ENCODE results near the gene DNAJA2.

The DNAJA2 gene

DNA sequence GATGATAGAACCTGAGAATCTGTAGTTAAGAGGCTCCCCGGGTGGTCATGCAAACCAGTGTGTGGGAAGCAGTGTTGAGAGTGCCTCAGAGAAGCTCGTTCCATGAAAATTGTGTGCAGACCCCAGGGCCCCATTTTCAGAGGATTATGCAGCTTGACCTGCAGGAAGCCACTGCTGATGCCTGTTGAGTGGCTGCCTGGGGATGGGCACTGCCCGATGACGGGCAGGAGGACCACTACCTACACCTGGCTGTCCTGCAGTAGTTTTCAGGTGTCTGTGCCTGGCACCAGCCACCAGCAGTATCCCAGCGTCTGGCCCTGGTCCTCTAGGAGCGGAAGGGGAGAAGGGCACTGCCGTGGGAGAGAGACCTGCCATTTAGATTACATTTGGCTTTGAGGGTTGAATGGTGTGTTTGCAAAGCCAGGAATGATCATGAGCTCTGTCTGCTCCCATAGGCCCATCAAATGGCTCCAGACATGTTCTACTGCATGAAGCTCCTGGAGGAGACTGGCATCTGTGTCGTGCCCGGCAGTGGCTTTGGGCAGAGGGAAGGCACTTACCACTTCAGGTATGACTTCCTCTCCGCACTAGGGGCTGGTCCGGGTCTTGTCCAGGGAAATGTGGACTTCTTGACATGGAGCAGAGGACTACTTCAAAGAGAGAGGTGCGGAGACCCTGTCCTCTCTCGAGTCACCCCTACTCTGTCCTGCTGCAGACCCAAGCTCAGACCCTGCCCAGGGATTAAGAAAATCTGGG is 46.8 kb downstream of the DNAJA2 start:
- DNase-seq (ENCODE audit: low spot score): no peak

DNA sequence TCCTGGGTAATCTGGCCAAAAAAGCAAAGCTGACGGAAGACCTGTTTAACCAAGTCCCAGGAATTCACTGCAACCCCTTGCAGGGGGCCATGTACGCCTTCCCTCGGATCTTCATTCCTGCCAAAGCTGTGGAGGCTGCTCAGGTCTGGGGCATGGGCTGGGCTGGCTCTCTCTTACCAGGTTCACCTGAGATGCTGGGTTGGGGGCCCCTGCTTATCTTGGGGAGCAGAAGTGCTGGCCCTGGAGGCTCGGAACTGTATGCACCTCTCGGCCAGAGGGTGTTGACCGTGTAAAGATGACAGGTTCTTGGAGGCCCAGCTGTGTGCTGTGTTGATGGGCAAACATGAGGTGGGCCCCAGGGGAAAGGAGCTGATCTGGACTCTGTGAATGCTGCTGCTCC is 49.1 kb downstream of the DNAJA2 start:
- DNase-seq (ENCODE audit: low spot score): no peak

DNA sequence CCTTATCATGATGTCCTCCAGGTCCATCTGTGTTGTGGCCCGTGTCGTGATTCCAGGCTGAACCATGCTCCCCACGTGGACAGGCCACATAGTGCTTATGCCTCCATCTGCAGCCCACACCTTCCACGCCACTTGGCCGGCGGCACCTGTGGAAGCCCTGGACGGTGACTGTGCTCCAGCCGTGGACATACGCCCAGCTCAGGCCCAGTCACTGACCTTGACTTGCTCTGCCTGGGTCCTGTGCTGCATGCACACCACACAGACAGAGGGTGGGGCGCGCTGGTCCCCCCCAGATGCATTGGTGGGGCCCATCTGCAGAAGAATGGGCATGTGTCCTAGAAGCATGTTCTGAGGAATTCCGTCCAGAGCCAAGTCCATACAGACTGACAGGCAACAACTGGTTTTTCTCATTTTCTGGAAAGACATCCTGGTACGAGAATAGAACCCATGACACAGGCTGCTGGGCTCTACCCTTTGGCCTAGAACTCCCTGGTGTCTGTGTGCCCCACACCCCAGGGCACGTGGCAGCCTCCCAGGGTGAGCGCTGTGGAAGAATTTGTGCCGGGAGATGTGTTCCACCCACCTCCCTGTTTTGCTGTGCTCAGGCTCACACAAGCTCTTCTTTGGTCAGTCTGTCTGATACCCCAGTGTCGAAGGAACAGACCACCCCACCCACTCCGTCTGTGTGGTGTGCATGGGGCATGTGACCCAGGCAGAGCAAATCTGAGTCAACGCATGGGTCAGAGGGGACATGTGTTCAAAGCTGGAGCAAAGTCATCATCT is 49.8 kb downstream of the DNAJA2 start:
- DNase-seq (ENCODE audit: low spot score): no peak

DNA sequence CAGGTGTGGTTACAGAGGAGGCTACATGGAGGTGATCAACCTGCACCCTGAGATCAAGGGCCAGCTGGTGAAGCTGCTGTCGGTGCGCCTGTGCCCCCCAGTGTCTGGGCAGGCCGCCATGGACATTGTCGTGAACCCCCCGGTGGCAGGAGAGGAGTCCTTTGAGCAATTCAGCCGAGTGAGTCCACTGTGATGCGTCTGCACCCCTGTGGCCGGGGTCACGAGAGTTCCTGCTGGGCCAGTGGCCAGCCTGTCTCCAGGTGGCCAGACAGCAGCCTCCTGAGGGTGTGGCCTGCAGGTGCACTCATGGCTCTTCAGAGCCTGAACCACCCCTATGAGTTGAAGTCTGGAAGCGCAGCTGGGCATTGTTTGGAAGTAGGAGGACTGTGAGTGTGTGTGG is 51.2 kb downstream of the DNAJA2 start:
- DNase-seq (ENCODE audit: low spot score): no peak

DNA sequence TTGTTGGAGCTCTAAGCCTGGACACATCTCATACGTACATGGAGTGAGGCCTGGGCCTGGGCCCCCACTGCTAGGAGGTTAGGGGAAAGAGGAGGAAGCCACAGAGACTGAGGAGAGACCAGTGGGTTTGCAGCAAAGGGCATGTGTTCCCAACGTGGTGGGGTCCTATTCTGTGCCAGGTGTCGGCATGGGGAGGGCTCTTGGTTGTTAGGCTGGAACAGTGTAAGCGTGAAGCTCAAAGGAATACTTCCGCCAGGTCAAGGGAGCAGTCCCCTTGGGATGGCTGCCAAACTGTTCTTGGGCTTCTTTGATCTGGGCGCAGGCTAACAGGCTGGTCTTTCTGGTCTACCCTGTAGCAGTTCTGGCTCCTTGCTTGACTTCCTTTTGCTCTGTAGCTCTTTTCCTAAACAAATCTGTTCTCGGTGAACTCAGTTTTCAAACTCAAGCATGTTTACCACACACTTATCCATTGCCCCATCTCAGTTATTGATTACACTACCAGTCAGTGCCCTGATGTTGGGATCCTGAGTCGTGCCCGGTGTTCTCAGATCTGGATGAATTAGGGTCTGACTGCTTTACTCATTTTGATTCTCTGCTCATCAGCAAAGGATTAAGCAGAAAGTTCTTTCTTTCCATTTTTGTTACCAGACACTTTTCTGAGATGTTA is 52.9 kb downstream of the DNAJA2 start:
- no peak for DNase-seq (ENCODE audit: low spot score)

DNA sequence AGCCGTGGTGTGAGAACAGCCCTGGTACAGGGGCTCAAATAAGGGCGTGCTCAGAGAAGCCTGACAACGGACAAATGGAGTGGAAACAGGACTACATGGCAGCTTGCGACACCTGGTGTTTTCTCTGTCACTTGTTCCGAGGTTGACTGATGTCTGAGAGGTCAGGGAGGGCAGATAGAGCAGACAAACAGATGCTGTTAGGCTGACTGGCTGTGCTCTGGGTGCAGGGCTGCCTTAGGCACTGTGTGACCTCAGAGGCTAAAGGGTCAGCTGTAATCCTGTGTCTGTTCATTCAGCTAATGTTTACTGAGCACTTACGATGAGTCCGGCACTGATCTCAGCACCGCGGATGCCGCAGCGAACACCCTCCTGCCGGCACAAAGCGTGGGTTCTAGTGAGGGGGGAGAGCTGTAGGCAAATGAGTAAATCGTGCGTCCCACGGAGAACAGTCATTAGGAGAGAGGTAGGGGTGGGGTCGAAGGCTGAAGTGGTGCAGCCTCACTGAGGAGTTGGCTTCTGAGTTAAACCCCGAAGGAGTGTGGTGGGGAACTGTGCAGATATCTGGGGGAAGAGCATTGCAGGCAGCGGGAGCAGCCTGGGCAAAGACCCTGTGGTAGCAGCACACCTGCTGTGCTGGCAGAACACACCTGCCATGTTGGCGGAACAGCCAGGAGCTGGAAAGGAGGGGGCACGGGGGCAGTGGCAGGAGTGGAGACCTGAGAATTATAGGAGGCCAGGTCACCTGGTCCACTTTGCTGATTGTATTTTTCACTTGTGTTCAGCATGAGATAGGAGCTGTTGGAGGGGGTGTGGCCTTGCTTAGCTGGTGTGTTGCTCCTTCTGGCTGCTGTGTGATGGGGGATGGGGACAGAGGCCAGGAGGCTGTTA is 54.3 kb downstream of the DNAJA2 start:
- no peak for DNase-seq (ENCODE audit: low spot score)

DNA sequence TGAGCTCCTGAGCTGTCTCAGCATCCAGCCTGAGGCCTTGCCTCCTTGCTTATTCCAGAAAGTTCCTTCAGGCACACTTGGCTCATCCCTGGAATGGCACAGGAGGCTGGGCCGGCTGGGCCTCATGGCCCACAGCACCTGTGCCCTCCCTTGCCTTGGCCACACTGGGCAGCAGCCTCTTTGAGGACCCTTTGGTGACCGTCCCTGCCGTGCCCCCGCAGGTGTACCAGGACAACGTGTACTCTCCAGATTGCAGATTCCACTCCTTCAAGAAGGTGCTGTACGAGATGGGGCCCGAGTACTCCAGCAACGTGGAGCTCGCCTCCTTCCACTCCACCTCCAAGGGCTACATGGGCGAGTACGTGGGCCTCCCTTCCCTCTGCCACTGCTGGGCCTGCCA is 55.1 kb downstream of the DNAJA2 start:
- DNase-seq (ENCODE audit: low spot score): no peak

DNA sequence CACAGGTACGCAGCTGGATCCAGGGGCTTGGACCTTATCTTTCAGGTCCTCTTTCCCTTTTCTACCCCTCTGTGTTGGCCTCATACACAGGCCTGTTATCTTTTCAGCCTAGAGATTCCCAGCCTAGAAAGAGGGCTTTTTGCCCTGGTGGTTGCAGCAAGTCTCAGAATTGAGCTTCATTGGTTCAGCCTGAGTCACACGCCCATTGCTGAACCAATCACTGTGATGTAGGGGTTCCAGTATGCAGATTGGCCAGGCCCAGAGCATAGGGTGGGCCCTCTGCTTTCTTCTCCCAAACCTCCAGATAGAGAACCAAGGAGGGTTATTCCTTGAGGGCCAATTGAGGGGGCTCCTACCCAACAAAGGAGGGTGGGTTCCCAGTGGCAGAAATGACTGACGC is 56.5 kb downstream of the DNAJA2 start:
- DNase-seq (ENCODE audit: low spot score): peak; percentile 50

DNA sequence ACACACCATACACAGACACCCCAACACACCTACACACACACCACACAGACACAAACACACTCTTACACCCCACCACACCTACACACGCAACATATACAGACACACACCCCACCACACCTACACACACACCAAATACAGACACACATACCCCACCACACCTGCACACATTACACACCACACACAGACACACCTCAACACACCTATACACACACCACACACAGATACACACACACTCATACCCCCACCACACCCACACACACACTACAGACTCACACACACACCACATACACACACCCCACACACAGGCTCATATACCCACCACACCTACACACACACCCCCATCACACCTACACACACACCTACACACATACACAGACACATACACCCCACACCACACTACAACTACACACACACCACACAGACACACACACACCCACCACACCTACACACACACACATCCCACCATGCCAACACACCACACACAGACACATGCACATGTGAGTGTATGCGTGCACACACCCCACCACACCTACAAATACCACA is 57.9 kb downstream of the DNAJA2 start:
- no peak for DNase-seq (ENCODE audit: low spot score)

DNA sequence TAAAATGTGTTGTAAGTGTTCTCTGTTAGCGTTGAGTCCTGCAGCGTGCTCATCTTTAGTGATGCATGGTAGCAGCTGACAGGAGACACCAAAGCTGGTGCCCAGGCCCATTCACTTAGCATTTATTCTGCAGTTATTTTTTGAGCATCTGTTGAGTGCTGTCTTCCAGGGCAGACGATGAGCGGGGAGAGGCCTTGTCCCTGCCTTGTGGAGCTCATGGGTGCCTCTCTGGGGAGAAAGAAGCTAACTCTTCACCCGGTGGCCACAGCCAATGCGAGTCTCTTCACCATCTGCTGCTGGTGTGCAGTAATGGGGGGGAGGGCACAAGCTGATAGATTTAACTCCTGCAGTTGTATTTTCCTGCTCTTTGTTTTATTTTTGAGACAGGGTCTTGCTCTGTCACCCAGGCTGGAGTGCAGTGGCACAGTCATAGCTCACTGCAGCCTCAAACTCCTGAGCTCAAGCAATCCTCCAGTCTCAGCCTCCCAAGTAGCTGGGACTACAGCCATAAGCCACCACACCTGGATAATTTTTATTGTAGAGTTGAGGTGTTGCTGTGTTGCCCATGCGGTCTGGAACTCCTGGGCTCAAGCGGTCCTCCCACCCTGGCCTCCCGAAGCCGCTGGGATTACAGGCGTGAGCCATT is 58.8 kb downstream of the DNAJA2 start:
- no peak for DNase-seq (ENCODE audit: low spot score)

DNA sequence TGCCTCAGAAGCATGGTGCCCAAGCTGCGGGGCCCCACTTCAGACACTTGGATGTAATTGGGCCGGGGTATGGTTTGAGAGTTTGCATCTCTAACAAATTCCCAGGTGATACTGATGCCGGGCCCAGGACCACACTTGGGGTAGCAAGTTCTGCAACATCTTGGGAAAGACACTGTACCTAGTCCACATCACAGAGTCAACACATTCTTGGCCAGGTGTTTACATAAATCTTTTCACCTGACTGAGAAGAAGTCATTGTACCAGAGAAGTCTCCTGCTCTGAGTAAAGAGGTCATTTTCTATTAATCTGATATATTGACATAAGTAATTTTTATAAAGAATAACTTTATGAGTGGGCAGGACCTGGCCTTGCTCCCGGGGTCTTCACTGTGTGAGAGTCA is 61.8 kb downstream of the DNAJA2 start:
- DNase-seq (ENCODE audit: low spot score): no peak

DNA sequence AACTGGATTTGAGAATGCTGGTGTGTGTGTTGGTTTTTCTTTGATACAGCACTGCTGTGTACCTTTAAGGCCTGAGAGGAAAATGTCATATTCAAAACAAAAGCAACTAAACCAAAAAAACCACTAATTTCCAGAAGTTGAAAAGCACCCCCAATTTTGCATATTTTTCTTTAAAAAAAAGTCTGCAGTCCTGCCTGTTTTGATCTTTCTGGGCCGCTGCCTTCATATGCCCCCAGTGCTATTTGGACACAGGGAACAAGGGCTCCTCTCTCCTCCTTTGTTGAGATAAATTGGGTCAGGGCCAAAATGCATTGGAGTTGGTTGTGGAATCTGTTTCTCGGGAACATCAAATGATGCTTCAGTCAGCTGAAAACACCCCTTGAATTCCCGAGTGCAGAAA is 62.4 kb downstream of the DNAJA2 start:
- DNase-seq (ENCODE audit: low spot score): no peak

DNA sequence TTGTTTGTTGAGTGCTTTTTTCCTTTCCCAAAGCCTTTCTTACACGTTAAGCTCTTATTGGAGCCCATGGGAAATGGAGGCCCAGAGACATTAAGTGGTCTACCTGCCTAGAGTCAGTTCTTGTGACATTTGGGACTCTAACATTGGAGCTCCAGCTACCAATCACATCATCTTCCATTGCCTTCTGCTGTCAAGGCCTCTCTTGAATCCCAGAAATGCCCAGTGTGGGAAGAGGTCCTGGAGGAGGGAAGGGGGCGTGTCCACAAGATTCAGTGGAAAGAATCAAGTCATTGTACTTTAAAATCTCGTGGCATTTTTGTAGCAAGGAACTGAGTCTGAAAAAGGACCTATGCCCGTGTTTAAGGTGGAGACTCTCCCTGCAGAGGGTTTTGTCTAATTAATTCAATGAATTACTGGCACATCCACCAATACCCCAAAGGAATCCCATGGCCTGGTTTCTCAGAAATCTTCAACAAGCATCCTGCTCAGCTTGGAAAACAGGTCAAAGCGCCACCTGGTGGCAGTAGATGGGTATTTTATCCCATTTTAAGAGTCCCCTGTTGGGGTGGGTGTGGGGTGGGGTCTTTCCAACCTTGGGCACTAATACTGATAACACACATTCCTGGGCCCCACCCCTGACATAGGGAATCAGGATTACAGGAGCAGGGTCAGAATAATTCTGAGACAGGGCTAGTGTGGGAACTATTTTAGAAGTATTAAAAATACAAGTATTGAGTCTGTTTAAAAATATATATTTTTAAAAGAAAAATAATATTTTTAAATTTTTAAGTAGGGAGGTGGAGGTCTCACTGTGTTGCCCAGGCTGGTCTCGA is 64.7 kb downstream of the DNAJA2 start:
- peak; percentile 71 for DNase-seq (ENCODE audit: low spot score)

DNA sequence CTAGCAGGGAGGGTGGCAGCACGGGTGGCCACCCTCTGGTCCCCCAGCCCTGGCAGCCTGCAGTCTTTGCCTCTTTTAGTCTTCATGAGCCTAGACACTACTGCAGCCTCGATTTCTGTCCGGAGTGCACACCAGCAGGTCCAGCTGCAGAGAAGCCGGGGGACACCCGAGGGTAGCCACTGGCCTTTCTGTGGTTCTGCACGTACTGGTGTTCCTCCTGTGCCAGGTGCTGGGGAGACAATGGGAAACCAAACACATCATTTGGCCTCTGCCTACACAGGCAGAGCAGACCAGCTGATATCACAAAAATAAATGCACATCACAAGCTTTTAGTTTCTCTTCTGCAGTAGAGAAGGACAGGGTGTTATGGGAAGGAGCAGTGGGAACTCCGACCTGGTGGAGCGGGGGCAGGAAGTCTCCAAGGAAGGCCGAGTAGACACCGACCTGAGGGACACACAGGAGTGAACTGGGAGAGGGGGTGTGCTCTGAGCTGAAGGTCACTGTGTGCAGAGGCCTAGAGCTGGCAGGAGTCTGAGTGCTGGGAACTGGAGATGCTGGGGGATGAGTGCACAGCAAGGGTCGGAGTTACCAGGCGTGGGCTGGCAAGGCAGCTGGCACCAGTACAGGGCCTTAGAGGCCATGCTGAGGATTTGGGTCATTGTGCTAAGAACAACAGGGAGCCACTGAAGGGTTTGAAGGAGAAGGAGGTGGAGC is 66.3 kb downstream of the DNAJA2 start:
- no peak for DNase-seq (ENCODE audit: low spot score)

DNA sequence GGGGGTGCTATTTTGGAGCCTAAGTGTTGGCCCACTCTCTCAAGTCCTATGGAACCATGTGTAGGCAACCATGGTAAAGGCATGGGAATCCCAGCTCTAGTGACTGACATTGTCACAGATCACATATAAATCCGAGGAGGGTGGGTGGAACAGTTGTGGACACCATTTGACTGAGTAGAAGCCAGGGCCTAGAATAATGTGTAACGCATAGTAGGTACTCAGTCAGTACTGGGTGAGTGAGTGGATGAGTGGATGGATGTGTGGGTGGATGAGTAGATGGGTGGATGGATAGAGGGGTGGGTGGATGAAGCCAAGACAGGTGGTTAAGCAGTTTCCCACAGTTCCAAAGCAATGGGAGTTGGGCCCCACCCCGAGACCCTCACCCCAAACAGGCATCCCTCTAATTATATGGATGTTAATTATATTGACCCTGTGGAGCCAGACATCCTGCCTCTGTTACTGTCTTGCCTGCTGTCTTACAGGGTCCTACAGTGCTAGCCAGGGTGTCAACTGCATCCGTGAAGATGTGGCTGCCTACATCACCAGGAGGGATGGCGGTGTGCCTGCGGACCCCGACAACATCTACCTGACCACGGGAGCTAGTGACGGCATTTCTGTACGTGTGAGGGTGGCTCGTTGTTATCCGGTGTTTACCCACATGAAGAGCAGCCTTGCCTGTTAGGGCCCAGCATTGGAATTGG is 67.0 kb downstream of the DNAJA2 start:
- no peak for DNase-seq (ENCODE audit: low spot score)
